ENCODE measurements around the gene PHF19. TPM values are rescaled to one million over a fixed set of nuclear protein-coding genes. Genes with fewer than 3 reads are reported as not detected.

Gene PHF19
- 0.07 TPM in 1 of 2 replicates, not detected in the other for polyA plus RNA-seq

GRCh38 chr9:120876842-120877240, at the start of gene PHF19:
Gene PHF19, minus strand, starts transcription at chr9:120877188. Its CDS starts 2,447 bp downstream, at chr9:120874741.

DNA sequence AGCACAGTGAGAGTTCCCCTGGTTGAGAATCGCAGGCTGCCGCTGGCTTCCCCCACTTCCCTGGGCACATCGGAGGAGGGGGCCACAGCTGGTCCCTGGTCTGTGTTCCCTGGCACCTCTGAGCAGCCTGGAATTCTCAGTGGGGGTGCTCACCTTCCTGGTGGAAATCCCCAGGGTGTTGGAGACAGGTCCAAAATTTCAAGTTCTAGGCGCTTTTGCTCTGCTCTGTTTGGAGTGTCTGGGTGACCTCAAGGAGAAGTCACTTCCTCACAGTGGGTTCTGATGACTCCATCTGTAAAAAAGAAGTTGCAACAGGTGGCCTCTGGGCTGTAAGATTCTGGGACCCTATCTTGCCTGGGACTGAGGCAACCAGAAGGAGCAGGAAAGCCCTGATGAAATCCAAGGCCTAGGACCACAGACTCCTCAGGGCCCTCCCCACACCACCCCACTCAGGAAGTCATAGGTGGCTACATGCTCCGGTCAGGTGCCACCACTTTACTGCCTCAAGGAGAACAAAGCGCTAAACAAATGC, 49.5 kb upstream of the PHF19 start, which contains the start of gene TRAF1:
TRAF1 (minus strand) TSS at position 400 of the 532 bp plus-strand sequence. CDS start 721 bp downstream, outside the sequence.

GRCh38 chr9:120842685-120843485, 34.1 kb downstream of the PHF19 start, which contains the start of gene PSMD5:
Gene PSMD5, minus strand, starts transcription at chr9:120842922. Its CDS starts 13 bp downstream, at chr9:120842909.

Other genes starting within 250 kb of the PHF19 start
- gene MEGF9, start 162.7 kb downstream of the PHF19 start, polyA plus RNA-seq = 68.6 and 71.0 TPM in 2 replicates
- 3.4 and 3.5 TPM in 2 replicates for gene FBXW2, start 83.8 kb downstream of the PHF19 start, polyA plus RNA-seq
- gene PSMD5, start 34.3 kb downstream of the PHF19 start, polyA plus RNA-seq = 12.6 and 13.6 TPM in 2 replicates
- gene TRAF1, start 49.6 kb upstream of the PHF19 start, polyA plus RNA-seq = not detected in 2 replicates
- 0.44 and 0.50 TPM in 2 replicates for gene C5, start 173.1 kb upstream of the PHF19 start, polyA plus RNA-seq
- 2.4 and 4.2 TPM in 2 replicates for gene CNTRL, start 197.8 kb upstream of the PHF19 start, polyA plus RNA-seq